Endothelial cell (in vitro differentiated cells): ENCODE data around the gene SPINK4. TPM values are rescaled to one million over a fixed set of nuclear protein-coding genes. Genes with fewer than 3 reads are reported as not detected.
A peak's percentile ranks its signal among the peaks of the same experiment; 100 is the strongest.

Source experiments
- DNase-seq: peaks from one replicate; pipeline ENCODE4 v3.0.0; 2021; ENCODE audit warnings: low spot score
- H3K27ac Mint-ChIP-seq: one replicate; pipeline ENCODE4 v1.8.0; 2021; ENCODE audit warnings: mixed read lengths, inconsistent platforms; ENCODE audit not compliant: unreplicated experiment
- H3K27me3 Mint-ChIP-seq: one replicate; pipeline ENCODE4 v1.8.0; 2021; ENCODE audit warnings: mild to moderate bottlenecking, moderate library complexity, mixed read lengths, inconsistent platforms; ENCODE audit not compliant: unreplicated experiment
- H3K36me3 Mint-ChIP-seq: one replicate; pipeline ENCODE4 v1.8.0; 2021; ENCODE audit warnings: mild to moderate bottlenecking, low read depth, mixed read lengths, inconsistent platforms; ENCODE audit not compliant: unreplicated experiment
- H3K4me1 Mint-ChIP-seq: one replicate; pipeline ENCODE4 v1.8.0; 2021; ENCODE audit warnings: mild to moderate bottlenecking, mixed read lengths, inconsistent platforms; ENCODE audit not compliant: unreplicated experiment
- H3K4me3 Mint-ChIP-seq: one replicate; pipeline ENCODE4 v1.8.0; 2021; ENCODE audit warnings: mild to moderate bottlenecking, mixed read lengths, inconsistent platforms; ENCODE audit not compliant: unreplicated experiment
- H3K9me3 Mint-ChIP-seq: one replicate; pipeline ENCODE4 v1.8.0; 2021; ENCODE audit warnings: mixed read lengths, inconsistent platforms; ENCODE audit not compliant: unreplicated experiment
- total RNA-seq: library from RNA; stranded (reverse); fragmentation: NEBNext Ultra II Directional; extraction: Animal tissue kit (Norgen Biotek cat#: 25700); gene quantifications from one replicate; pipeline ENCODE4 v1.2.1, GENCODE V29; 2021; ENCODE audit not compliant: unreplicated experiment
- TF ChIP-seq, protein P1 (sequence below): fragments of 200-600 bp; sonication (generic); IDR thresholded peaks from one replicate; pipeline ENCODE4 v1.5.0; 2021; ENCODE audit warnings: antibody characterized with exemption; ENCODE audit not compliant: unreplicated experiment

Gene SPINK4
- total RNA-seq, 1 donor from 2014 or later, result not detected

DNA sequence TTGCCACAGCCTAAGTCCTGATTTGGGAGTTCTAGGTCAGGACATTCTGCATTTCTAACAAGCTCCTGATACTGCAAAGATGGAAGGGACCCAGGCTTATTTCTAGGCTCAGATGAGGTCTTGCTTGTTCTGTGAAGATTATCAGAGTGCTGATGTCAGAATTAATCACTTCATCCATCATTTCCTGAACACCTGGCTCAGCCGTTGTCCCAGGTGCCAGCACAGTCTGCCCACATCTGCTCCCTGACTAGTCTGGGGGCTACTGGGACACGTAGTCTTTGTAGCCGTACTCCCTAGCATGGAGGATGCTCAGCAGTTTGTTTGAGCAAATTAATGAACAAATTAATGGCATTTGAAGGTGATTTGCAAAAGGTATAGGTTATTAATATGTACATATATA, 17.9 kb upstream of the SPINK4 start:
- H3K4me3 Mint-ChIP-seq, result no peak overlapping the region
- no peaks in the 10 kb centered on the region for H3K9me3 Mint-ChIP-seq
- TF ChIP-seq, protein P1, sequence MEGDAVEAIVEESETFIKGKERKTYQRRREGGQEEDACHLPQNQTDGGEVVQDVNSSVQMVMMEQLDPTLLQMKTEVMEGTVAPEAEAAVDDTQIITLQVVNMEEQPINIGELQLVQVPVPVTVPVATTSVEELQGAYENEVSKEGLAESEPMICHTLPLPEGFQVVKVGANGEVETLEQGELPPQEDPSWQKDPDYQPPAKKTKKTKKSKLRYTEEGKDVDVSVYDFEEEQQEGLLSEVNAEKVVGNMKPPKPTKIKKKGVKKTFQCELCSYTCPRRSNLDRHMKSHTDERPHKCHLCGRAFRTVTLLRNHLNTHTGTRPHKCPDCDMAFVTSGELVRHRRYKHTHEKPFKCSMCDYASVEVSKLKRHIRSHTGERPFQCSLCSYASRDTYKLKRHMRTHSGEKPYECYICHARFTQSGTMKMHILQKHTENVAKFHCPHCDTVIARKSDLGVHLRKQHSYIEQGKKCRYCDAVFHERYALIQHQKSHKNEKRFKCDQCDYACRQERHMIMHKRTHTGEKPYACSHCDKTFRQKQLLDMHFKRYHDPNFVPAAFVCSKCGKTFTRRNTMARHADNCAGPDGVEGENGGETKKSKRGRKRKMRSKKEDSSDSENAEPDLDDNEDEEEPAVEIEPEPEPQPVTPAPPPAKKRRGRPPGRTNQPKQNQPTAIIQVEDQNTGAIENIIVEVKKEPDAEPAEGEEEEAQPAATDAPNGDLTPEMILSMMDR, result no peak

DNA sequence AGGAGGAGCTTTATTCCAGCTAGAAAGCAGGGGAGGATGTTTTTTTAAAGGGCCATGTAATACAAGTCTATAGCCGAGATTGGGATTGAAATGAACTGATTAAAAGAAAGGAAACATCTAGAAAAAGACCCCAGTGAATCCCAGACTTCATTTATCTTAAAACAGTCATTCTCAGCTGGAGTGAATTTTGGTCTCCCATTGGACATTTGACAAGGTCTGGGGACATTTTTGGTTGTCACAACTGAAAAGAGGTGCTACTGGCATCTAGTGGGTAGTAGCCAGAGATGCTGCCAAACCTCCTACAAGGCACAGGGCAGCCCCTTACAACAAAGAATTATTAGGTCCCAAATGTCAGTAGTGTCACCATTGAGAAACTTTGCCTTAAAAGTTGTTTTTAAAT, 16.3 kb upstream of the SPINK4 start:
- DNase-seq, result no peak

More for the DNA sequence above, 17.9 kb upstream of the SPINK4 start:
- Mint-ChIP-seq H3K27ac (no peak overlapping the region), H3K27me3 (peaks cover 6% of the 10 kb centered on the region), H3K36me3 (no peaks in the 10 kb centered on the region), H3K4me1 (peaks cover 28% of the 10 kb centered on the region)
- no peak for DNase-seq

DNA sequence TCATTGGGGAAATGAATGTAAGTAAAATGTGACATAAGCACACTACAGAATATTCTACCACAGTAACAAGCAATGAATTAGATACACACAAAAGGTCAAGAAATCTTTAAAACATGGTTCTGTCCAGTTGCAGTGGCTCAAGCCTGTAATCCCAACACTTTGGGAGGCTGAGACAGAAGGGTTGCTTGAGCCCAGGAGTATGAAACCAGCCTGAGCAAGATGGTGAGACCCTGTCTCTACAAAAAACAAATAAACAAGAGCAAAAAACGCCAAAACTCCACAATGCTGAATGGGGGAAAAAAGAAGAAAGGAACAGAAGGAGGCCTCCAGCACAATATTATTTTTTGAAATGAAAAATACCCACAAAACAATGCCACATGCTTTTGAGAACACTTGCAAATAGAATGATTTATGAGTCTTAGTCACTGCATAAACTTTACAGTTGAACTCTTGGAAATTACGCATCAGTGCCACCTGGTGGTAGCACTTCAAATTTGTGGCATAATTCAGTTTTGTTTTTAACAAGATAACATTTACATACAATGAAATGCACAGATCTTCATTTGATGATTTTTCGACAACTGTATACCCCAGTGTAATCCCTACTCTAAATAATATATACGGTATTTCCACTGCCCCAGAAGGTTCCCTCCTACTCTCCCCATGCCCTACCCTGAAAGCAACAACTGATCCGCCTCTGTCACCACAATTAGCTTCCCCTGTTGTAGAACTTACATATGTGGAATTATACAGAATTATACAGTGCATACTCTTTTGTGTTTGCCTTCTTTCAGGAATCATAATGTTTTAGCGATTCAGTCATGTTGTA, 14.4 kb upstream of the SPINK4 start:
- H3K27me3 Mint-ChIP-seq, result peaks cover 5% of the 10 kb centered on the region
- H3K4me1 Mint-ChIP-seq, result peaks cover 28% of the 10 kb centered on the region
- peak; percentile 66 for DNase-seq
- TF ChIP-seq, protein P1, result peak; percentile 95
- H3K36me3 Mint-ChIP-seq, result peaks cover 3% of the 10 kb centered on the region
- H3K9me3 Mint-ChIP-seq, result no peaks in the 10 kb centered on the region
- no peak overlapping the region for H3K4me3 Mint-ChIP-seq
- H3K27ac Mint-ChIP-seq, result peak overlapping the region; percentile 82

More for the DNA sequence above, 16.3 kb upstream of the SPINK4 start:
- peaks cover 3% of the 10 kb centered on the region for H3K36me3 Mint-ChIP-seq
- no peaks in the 10 kb centered on the region for H3K9me3 Mint-ChIP-seq
- H3K27ac Mint-ChIP-seq, result peak overlapping the region; percentile 54
- H3K4me1 Mint-ChIP-seq, result peaks cover 28% of the 10 kb centered on the region
- peaks cover 5% of the 10 kb centered on the region for H3K27me3 Mint-ChIP-seq
- no peak overlapping the region for H3K4me3 Mint-ChIP-seq
- TF ChIP-seq, protein P1, result no peak

DNA sequence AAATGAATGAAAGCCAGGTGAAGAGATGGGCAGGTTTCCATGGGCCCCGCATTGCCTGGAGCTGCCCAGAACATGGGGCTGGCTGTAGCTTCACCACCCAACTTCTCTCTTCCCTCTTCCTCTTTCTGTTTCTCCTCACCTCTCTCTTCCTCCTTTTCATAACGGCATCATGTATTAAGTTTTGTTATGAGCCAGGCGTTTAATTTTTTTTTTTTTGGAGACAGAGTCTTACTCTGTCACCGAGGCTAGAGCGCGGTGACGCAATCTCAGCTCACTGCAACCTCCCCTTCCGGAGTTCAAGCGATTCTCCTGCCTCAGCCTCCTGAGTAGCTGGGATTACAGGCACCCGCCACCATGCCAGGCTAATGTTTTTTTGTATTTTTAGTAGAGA, 13.0 kb upstream of the SPINK4 start:
- TF ChIP-seq, protein P1, result no peak
- Mint-ChIP-seq H3K27ac (no peak overlapping the region), H3K4me1 (peaks cover 21% of the 10 kb centered on the region), H3K4me3 (no peak overlapping the region), H3K9me3 (no peaks in the 10 kb centered on the region), H3K36me3 (peaks cover 3% of the 10 kb centered on the region), H3K27me3 (peaks cover 2% of the 10 kb centered on the region)
- DNase-seq, result no peak

DNA sequence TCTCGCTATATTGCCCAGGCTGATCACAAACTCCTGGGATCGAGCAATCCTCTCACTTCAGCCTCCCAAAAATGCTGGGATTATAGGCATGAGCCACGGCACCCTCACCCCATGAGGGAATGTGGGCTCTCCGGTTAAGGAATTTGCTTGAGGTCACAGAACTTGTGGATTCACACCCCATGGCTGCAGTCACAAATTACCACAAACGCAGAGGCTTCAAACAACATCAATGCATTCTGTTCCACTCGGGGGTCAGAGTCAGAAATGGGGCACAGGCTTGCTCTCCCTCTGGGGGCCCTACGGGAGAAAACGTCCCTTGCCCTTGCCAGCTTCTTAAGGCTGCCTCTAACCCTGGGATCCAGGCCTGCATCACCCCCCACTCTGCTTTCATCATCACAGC, 12.2 kb upstream of the SPINK4 start:
- no peak overlapping the region for H3K27ac Mint-ChIP-seq

More for the DNA sequence above, 12.2 kb upstream of the SPINK4 start:
- Mint-ChIP-seq H3K36me3 (peaks cover 3% of the 10 kb centered on the region), H3K4me1 (peaks cover 19% of the 10 kb centered on the region), H3K4me3 (no peak overlapping the region), H3K9me3 (no peaks in the 10 kb centered on the region), H3K27me3 (peaks cover 6% of the 10 kb centered on the region)
- DNase-seq, result no peak
- TF ChIP-seq, protein P1, result no peak
